Right renal pelvis (tissue), 4 donors: ENCODE data around the gene PLEKHG1. TPM values are rescaled to one million over a fixed set of nuclear protein-coding genes. Genes with fewer than 3 reads are reported as not detected.

Source experiments
- DNase-seq, 4 donors: peaks; one replicate each; pipeline ENCODE4 v3.0.0-alpha.2; 2013; ENCODE audit warnings: low read depth in 4 of 4, low spot score in 3 of 4, missing footprints in 1 of 4
- polyA plus RNA-seq, 4 donors: library from polyadenylated mRNA; unstranded; fragments of 120-200 nt; gene quantifications; one replicate each; pipeline ENCODE4 v1.2.1, GENCODE V29; 2013; ENCODE audit not compliant: insufficient read length in 4 of 4

Gene PLEKHG1
- polyA plus RNA-seq, 4 donors, result 36.5 to 39.4 (median 37.7) TPM

DNA sequence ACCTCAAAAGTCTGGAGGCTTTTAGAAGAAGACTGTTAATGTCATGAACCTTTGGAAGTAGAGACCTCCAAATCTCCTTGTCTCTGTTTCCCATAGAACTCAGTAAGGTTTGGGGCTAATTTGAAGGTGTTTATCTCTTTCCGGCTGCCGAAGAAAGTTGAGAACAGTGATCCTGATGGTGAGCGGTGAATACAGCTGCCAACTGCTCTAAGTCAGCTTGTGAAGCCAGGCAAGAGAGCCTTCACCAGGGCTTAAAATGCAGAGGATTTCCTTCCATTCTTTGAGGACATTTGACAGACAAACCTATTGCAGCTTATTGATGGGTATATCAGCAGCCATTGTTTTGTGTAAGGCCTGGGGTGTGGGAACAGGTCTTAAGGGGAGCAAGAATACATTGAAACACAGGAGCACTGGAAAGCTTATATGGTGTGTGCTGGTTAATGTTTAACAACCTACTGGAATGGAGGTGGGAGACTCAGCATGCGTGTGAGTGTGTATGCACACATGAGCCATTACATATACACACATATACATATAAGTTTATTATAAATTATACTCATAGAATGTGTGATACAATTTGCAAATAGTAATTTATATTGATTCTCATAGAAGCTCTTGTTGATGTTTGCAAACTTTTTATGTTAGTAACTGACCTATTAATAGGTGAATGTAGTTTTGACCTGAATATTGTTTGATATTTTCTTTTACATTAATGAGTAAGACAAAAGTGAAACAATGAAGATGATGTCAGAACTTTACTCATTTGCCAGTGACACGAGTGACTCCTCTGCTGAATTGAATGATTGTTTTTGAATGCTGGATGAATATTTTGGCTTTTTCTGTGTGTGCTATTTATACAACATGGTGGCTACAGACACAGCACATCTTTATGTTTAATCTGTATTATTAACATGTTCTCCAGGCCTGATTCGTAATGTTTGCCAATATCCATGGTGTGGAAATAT, 18.1 kb downstream of the PLEKHG1 start:
- no peak for DNase-seq

DNA sequence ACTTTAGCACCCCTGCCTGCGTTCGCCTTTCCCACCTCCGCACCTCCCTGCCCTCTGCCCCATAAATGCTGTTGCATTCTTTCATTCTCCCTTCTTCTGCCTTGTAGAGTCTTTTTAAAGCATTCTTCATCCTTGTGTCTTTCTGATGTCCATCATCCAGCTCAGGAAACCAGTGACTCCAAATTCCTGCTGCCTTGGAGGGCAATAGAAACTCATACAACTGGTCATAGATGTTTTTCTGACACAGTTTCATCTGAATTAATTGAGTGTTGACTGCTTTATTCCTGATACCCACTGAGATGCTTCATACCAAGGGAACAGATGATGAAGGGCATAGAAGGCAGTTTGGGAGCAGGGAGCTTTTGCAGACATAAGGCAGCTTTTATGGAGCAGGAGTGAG, 19.6 kb downstream of the PLEKHG1 start:
- DNase-seq, result no peak

DNA sequence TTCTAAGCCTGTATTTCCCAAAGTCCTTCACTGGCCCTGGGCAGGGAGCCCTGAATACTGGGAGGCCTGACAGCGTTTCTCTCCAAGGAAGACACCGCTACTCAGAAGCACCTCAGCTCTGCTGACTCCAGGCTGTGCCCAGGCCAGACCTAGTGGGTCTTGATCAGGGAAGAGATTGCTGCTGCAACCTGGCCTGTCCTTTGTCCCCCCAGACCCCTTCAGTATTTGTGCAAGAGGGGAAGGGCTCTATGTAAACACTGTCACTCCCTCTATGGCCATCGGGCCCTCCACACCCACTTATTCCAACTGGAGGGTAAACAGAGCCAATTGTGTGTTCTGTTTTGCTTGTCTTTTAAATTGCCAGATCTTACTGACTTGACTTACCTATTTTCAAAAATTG, 20.6 kb downstream of the PLEKHG1 start:
- DNase-seq, result no peak

DNA sequence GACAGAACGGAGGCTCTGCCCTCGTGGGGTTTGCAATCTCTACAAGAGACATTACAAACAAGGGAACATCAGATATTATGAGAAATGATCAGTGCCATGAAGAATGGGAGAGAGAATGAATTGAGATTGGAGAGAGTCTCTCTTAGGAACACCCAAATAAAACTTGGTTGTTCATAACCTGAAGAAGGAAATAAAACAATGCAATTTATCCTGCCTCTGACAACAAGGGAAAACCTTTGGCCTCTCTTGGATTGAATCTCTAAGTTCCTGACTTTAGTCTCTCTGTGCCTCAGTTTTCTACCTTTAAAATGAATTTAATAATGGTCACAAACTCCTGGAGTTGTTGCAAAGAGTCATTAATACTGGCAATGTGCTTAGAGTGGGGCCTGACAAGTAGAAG, 21.1 kb downstream of the PLEKHG1 start:
- DNase-seq, result no peak

DNA sequence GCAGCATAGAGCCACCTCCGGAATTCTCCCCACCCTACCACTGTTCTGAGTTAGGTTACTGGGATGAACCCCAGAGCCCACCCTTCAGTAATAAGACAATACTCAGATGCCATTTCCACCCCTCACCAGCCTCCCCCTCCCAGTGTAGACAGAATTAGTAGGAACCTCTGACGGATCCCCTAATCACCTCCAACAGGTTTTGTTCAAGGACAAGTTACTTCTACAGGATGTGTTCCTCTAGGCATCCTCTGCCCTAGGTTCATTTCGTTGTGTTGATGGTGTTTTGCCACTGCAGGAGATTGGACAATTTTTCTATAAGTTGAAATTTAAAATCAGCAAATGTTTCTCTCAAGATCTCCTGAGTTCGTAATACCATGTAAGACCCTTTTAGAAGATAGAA, 22.8 kb downstream of the PLEKHG1 start:
- DNase-seq, result no peak

DNA sequence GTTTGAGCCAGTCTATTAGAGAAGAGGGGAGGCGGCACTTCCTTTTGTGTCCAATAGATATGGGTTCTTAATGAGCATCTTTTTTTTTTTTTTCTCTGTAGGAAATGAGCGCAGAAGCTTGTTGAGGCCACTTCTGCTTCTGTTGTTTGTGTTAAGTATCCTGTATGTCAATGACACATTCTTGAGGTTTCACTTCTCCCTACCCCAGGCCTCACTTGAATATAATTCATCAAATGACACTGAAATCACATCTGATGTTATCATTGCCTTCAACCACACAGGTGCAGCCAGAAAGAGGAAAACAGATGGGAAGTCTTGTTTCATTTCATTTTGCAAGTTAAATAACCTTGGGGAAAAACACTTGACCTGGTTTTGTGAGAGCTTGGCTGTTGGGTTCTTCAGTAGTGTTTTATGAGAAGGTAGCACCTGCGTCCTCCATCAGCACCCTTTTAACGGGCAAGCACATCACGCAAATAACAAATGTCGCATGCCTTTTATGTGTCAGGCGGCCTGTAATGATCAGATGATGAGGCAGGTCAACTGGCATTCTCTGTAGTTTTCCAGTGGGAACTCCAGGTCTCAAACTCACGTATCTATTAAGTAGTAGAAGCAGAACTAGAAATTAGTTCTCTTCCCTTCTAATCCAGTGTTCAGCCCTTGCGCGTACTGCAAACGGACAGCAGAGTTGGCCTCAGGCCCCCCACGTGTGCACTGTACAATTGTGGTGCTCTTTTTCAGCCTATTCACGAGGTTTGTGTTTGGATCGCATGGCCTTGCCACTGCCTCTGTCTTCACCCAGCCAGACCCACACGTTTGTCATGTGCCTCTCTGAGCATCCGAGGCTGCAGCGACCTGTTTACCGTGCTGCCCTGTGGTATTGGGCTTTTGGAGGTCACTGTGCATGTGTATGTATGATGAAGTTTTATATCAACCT, 23.5 kb downstream of the PLEKHG1 start:
- no peak for DNase-seq

DNA sequence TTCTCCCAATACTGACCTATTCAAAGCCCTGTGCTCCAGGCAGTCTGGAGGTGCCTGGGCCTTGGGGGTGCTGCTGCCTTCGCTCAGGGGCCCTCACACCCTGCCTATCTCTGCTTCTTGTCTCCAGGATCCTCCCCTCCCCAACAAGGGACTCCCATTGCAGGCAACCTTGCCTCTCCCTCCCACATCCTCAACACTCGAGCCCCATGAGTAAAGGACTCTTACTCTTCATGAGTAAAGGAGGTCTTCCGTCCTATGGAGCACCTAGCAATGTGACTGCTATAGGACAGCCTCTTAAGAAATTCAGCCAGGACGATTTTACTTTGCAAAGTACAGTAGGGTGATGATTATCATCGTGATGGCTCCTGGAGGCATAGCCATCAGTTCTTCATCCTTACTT, 24.5 kb downstream of the PLEKHG1 start:
- no peak for DNase-seq

DNA sequence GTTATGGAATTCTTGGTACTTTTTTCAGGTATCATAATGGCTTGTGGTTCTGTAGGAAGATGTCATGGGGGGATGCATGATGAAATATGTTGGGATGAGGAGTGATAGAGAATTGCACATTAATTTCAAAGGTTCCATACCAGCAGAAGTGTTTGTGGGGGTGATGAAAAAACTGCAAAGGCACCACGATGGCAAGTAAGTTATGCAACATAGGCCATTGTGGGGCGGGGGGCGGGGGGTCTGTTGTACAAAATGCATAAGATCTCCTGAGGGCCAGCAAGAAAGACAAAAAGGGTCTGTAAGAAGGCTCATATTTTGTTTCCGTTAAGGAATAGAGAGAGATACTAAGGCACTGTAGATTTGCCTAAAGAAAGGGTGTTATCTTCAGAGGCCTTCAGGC, 26.2 kb downstream of the PLEKHG1 start:
- DNase-seq, result no peak

DNA sequence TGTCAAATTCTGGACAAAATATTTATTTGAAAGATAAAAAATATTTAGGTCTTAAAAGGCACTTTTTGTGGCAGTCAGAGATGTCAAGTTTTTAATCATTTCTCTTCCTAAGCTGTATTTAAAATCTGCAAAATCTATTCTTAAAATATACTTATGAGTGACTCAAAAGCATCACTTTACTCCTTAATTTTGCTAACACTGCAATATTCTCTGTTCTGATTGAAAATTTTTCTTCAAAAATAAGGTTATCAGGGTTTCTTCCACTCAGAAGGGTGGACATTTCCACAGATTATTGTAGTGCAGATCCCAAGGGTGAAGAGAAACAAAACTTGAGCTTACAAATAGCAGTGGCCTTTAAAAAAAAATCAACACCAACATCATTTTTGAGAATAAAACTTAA, 27.5 kb downstream of the PLEKHG1 start:
- DNase-seq, result no peak

DNA sequence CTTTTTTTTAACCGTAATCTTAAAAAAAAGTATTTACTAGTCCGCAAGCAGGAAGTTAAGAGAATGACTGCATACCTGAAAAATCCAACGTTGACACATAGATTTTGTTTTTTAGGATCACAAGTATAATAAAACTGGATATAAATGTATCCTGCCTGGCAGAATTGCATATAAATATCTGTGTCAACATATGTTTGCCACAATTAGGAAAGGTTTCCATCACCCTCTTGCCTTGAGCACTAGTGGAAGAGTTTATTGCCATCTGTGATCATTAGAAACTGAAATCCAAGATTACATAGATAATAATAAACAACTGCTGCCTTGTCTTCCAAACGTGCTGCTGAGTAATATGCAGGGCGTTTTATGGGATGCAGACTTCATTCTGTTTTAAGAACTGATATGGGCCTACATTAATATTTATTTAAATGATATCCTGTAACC, 27.9 kb downstream of the PLEKHG1 start:
- DNase-seq, result no peak

DNA sequence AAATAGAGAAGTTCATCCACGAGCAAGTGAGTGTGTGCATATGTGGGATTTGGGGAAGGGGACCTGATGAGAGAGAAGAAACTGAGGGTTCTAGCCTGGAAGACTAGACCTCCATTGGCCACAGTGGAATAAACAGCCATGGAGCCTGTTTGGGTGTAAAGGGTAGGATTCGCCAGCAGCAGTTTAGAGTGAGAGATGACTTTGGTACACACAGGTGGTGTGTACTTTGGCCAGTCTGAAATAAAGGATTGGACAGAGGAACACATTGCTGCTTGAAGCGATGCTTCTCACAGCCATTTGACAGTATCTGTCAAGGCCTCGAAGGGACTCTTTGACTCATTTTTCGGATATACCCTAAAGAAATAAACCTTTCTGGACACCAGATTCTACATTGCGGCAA, 29.2 kb downstream of the PLEKHG1 start:
- DNase-seq, result no peak

DNA sequence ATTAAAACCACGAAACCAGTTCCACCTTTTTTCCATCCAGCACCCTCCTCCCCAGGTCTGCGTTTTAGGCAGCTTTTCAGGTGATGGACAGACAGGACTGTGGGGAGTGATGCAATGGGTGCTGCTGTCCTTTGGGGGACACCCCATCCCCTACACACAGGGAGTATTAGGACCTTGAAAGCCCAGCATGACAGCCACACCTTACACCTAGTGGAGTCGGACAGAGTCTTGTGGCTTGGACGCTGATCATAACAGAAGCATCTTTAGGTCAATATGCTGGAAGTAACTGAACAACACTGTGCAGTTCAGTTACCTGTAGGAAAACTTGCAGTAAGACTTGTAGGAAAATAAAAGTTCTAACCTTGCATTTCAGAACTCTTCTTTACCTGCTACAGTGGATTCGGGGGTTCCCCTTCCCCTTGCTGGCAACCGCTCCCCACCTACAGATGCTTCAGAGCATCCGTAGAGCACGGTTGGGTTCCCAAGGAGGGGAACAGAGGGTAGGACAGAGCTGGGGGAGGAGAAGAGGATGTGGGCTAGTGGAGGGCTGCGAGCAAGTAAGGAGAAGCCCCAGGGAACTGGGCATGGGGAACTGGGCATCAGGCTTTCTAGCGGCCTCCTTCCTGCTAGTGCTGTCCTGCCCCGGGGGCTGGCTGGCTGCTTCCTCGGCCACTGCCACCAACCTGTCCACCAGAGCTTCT, 31.7 kb downstream of the PLEKHG1 start:
- no peak for DNase-seq

DNA sequence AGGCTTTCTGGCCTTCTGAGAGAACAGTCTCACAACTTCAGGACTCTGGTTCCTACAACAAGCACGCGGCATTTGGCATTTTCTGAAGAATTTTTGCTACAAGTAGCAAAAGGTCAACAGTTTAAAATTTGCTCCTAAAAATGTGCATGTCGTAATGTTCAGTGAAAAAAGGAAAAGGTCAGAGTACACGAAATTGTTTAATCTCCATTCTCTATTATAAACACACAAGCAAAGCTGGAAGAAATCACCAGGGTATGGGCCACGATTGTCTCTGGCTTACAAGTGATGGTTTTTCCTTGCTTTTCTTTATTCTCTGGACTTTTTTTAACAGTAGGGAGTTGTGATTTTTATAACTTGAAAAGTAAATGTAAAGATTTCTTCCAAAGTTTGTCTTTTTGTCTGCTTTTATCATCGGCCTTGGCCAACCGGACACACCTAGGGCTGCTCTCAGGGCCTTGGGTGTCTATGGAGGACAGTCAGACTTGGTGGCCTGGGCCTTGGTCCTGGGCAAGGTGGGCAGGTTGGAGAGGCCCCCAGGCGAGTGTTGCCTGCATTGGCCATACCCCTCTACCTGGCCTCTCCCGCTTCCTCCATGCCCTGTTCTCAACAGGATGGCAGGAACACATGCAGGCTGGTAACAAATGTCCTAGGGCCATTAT, 32.4 kb downstream of the PLEKHG1 start:
- no peak for DNase-seq

DNA sequence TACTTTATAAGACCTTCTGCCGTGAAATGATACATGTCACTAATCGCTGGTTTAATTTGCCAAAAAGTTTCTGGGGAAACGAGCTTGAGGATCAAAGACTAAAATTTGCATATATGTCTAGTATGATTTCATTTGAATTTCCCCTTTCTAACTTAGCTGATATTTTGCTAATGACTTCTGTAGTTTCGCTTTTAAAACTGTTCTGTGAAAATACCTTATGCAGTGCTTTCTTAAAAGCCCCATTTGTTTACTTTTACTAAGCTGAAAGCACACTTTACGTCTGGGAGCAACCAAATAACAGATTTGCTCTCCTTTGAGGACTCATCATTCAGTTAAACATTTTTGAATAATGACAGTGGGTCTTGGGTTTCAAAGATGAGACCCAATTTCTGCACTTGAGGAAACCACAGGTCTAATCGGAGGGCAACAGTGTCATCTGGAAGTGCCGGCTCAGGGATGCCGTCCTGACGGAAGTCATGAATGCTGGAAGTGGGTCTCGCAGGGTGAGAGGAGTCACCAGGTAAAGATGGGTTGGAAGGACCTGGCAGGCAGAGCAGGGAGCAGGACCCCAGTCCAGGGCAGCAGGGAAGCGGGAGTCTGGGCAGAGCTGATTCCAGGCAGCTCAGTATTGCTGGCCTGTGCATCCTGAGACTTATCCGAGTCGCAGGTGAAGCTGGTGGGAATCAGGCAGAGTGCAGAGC, 33.2 kb downstream of the PLEKHG1 start:
- no peak for DNase-seq

DNA sequence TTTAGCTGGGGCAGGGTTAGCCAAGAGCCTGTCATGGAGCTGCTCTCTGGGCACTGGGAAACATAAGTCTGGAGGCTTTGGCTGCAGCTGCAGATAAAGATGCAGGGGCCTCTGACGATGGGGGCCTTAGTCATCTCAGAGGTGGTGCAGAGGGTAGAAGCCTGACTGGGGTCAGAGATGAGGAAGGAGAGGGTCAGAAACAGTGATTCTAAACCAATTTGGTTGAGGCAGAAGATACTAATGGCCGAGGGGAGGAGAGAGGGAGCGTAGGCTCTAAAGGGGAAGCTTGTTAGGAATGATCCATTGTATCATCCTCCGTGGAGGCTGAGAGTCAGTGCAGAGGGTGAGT, 33.8 kb downstream of the PLEKHG1 start:
- DNase-seq, result no peak

DNA sequence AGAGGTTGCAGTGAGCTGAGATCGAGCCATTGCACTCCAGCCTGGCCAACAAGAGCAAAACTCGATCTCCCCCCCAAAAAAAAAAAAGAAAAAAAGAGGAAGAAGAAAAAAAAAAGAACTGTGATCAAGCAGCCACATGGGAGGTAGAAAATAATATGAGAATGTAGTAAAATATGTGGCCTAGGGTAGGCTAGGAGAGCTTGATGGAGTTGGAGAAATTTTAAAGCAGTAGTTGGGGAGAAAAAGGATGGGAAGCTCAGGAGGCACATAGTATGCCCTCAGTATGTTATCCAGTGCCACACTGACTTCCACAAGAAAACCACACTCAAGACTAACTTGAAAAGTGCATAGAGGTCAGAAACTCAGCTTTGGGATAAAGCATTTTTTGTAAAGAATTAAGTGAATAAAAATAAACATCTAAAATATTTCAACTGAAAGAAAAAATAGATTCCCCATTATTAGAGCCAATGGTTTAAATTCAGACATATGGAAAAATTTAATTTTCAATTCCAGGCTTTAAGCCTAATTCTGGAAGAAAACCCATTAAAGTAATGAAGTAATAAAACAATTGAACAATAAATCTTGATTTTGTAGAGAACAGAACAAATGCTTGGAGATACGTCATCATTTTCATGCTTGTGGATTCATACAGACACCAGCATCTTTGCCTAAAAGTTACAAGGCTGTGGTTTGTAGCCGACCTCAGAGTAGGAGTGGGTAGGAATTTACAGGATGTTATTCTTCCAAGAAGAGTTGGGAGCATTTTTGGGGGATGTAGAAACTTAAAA, 34.7 kb downstream of the PLEKHG1 start:
- DNase-seq, result no peak

DNA sequence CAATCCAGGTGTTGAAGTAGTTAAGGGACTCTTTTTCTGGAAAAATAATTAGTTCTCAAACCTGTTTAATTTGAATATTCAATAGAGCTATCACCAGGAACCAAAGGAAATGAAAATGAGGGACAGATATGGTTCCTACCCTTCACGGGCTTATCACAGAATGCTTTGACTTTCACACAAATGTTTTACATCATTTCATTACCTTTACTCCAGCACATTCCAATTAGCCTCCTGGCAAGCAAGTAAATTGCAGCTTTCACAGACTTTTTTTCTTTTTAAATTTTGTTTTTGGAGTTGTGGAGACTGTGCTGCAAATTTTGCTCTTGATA, 35.2 kb downstream of the PLEKHG1 start:
- DNase-seq, result no peak

DNA sequence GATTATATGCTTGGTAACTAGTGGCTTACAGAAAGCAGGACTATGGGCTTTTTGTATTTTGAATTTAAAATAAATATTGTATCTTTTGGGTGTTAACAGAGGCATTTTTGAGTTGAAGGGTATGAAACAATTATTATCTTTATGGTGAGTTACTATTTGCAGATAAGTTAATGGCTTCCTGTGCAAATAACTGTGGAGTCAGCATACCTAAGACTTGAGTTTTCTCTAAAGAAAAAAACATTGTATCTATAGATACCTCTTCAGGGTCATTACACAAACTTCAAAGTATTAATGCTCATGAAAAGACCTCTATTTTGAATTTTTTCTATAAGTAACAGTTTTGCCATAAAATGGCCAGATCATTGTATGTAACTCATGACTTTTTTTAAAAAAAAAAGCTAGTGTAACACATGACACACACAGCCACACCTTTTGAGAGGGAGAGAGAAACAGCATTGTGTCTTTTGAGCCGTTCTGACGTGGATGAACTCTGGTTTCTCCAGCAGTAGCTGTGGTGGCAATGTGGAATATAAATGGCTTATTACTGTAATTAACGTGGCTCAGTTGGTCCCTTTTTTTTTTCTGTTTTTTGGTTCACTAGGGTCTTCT, 36.3 kb downstream of the PLEKHG1 start:
- DNase-seq, result no peak

DNA sequence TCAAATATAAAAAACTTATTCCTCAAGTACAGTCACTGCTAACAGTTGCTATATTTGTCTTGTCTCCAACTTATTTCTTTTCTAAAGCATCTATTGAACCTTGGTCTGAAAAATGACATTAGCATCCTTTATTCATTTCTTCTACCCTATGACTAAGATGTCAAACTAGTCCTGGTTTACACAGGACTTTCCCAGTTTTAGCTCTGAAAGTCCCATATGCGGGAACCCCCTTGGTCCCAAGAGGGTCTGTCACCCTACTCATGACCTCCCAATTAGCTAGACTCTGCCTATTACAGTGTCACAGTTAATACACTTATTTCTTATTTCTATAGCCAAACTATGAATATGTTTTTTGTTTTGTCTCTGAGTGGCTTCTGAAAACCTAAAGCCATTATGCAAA, 37.1 kb downstream of the PLEKHG1 start:
- no peak for DNase-seq
